GM23338 (cell line): ENCODE results near the gene BCAP29. TPM values are rescaled to one million over a fixed set of nuclear protein-coding genes. Genes with fewer than 3 reads are reported as not detected.

Source experiments
- ATAC-seq: fragments of 200-7000 bp; cut with Tn5 transposase; 3 replicates; pipeline ENCODE4 v1.9.1; 2020
- DNase-seq: peaks from one replicate; pipeline ENCODE4 v3.0.0-alpha.2; 2015; ENCODE audit warnings: low spot score
- H2AFZ ChIP-seq: fragments of 200-600 bp; sonication (generic); 2 replicates; pipeline ENCODE4 v1.8.0; 2016; ENCODE audit warnings: antibody characterized with exemption, mild to moderate bottlenecking, moderate library complexity
- H3F3A ChIP-seq: fragments of 200-600 bp; sonication (generic); replicated peaks from 2 replicates; pipeline ENCODE4 v1.8.0; 2017; ENCODE audit warnings: antibody characterized with exemption, mixed run types, low read depth
- H3K27ac ChIP-seq: fragments of 200-600 bp; sonication (generic); 2 replicates; pipeline ENCODE4 v1.6.1; 2016; ENCODE audit warnings: low read depth
- H3K27me3 ChIP-seq: fragments of 200-600 bp; sonication (generic); 2 replicates; pipeline ENCODE4 v1.8.0; 2016; ENCODE audit warnings: mild to moderate bottlenecking, mixed run types, moderate library complexity; ENCODE audit not compliant: insufficient read depth
- H3K36me3 ChIP-seq: fragments of 200-600 bp; sonication (generic); 2 replicates; pipeline ENCODE4 v1.8.0; 2016; ENCODE audit warnings: mild to moderate bottlenecking; ENCODE audit not compliant: insufficient read depth
- H3K4me1 ChIP-seq: fragments of 200-600 bp; sonication (generic); 2 replicates; pipeline ENCODE4 v1.8.0; 2016; ENCODE audit warnings: mild to moderate bottlenecking, moderate library complexity; ENCODE audit not compliant: insufficient read depth
- H3K4me2 ChIP-seq: fragments of 200-600 bp; sonication (generic); 2 replicates; pipeline ENCODE4 v1.7.1; 2017; ENCODE audit warnings: mixed run types
- H3K4me3 ChIP-seq: fragments of 200-600 bp; sonication (generic); 2 replicates; pipeline ENCODE4 v1.6.1; 2016; ENCODE audit warnings: mixed run types
- H3K79me2 ChIP-seq: fragments of 200-600 bp; sonication (generic); replicated peaks from 2 replicates; pipeline ENCODE4 v1.8.0; 2017; ENCODE audit warnings: mild to moderate bottlenecking; ENCODE audit not compliant: insufficient read depth
- H3K9me2 ChIP-seq: fragments of 200-600 bp; sonication (generic); 2 replicates; pipeline ENCODE4 v1.8.0; 2017; ENCODE audit not compliant: insufficient read depth
- H4K20me1 ChIP-seq: fragments of 200-600 bp; sonication (generic); replicated peaks from 2 replicates; pipeline ENCODE4 v1.8.0; 2017; ENCODE audit warnings: mild to moderate bottlenecking; ENCODE audit not compliant: insufficient read depth
- H3K27ac Mint-ChIP-seq: 2 replicates; pipeline ENCODE4 v1.8.0; 2020; ENCODE audit warnings: inconsistent platforms, mild to moderate bottlenecking, moderate library complexity, mixed read lengths
- H3K27me3 Mint-ChIP-seq: 3 replicates; pipeline ENCODE4 v1.8.0; 2022; ENCODE audit warnings: low read depth, mild to moderate bottlenecking, moderate library complexity, mixed read lengths, inconsistent platforms; ENCODE audit not compliant: insufficient read depth, poor library complexity
- H3K36me3 Mint-ChIP-seq: 3 replicates; pipeline ENCODE4 v1.8.0; 2021; ENCODE audit warnings: low read depth, mild to moderate bottlenecking, inconsistent platforms, moderate library complexity, mixed read lengths
- H3K4me1 Mint-ChIP-seq: 3 replicates; pipeline ENCODE4 v1.8.0; 2020; ENCODE audit warnings: mild to moderate bottlenecking, inconsistent platforms, mixed read lengths
- H3K4me3 Mint-ChIP-seq: 3 replicates; pipeline ENCODE4 v1.8.0; 2021; ENCODE audit warnings: moderate library complexity, mild to moderate bottlenecking, inconsistent platforms, mixed read lengths
- H3K9me3 Mint-ChIP-seq: 3 replicates; pipeline ENCODE4 v1.8.0; 2020; ENCODE audit warnings: moderate library complexity, mild to moderate bottlenecking, inconsistent platforms, mixed read lengths
- EZH2 ChIP-seq: fragments of 200-600 bp; sonication (generic); IDR thresholded peaks from one replicate; pipeline ENCODE4 v1.8.0; 2017; ENCODE audit warnings: antibody characterized with exemption, mild to moderate bottlenecking, low read depth; ENCODE audit not compliant: unreplicated experiment
- NANOG ChIP-seq: IDR thresholded peaks from 2 replicates; pipeline ENCODE4 v1.6.1; 2016; ENCODE audit warnings: antibody characterized with exemption, borderline replicate concordance
- REST ChIP-seq: IDR thresholded peaks from one replicate; pipeline ENCODE4 v1.6.1; 2018; ENCODE audit warnings: antibody characterized with exemption; ENCODE audit not compliant: unreplicated experiment
- ZNF114 ChIP-seq: fragments of 250-450 bp; sonication (Bioruptor Pico); IDR thresholded peaks from 2 replicates; pipeline ENCODE4 v1.5.0; 2020; ENCODE audit warnings: mild to moderate bottlenecking, moderate library complexity
- ZNF462 ChIP-seq: fragments of 250-450 bp; sonication (Bioruptor Pico); IDR thresholded peaks from 2 replicates; pipeline ENCODE4 v1.5.0; 2020; ENCODE audit warnings: mild to moderate bottlenecking, moderate library complexity
- polyA plus RNA-seq: library from polyadenylated mRNA; unstranded; fragments of >200 nt; fragmentation: Nextera tagmentation; extraction: Ambion mirVana; gene quantifications from 2 replicates; pipeline ENCODE4 v1.2.1, GENCODE V29; 2016
- total RNA-seq: library from RNA; depleted of rRNA; stranded (reverse); fragments of >200 nt; shearing (Covaris generic); gene quantifications from 2 replicates; pipeline ENCODE4 v1.2.3, GENCODE V29; 2014

The BCAP29 gene
- total and polyA plus RNA-seq, 2 experiments from 2014 or later: 18.4 to 24.0 TPM

- TF ChIP-seq ZNF462 (CRISPR knock-in tag): no peak
Observed at GRCh38 chr7:107600816-107601215, 20.8 kb downstream of the BCAP29 start (continued).

DNA sequence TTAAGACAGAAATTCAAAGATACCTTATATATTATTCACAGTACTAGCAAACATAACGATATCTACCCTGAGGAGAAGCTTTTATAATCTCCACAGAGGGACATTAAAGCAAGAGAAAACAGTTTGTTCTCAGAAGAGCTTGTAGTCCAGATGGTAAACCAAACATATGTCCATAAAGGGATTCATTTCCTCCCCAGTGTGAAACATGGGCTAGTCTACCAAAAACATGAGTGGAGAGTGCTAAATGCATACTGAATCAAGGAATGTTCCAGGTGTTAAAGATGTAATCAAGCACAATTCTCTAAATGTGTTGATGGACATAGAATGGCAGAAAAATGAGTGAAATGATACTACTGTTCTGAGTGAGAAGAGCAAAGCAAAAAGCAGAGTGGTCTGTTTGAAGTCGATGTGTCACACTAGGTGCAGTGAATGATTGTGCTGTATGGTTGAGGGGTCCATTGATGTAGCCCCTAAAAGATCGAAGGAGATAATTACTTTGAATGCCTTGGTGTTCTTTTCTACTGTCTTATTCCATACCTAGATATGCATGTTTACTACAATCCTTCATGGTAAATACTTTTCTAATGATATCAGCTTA lies 25.3 kb downstream of the BCAP29 start:
- no peak overlapping the region for H3K27ac Mint-ChIP-seq
- H3K36me3 Mint-ChIP-seq: no peaks in the 10 kb centered on the region
- peaks cover 1% of the 10 kb centered on the region for H3K27me3 Mint-ChIP-seq
- H3K27ac ChIP-seq: no peak overlapping the region
- H3K9me2 ChIP-seq: no peaks in the 10 kb centered on the region
- DNase-seq: no peak
- no peaks in the 10 kb centered on the region for H3K79me2 ChIP-seq
- no peak for ATAC-seq
- H3K4me3 ChIP-seq: no peak overlapping the region
- H3K36me3 ChIP-seq: no peaks in the 10 kb centered on the region
- H3K4me3 Mint-ChIP-seq: no peak overlapping the region
- H3K4me1 Mint-ChIP-seq: no peaks in the 10 kb centered on the region
- H3F3A ChIP-seq: no peaks in the 10 kb centered on the region
- no peaks in the 10 kb centered on the region for H3K4me1 ChIP-seq
- H3K9me3 Mint-ChIP-seq: no peaks in the 10 kb centered on the region
- H3K27me3 ChIP-seq: no peaks in the 10 kb centered on the region
- H3K4me2 ChIP-seq: no peak overlapping the region
- H4K20me1 ChIP-seq: no peaks in the 10 kb centered on the region
- no peak overlapping the region for H2AFZ ChIP-seq
- TF ChIP-seq REST: no peak
- no peak for TF ChIP-seq EZH2
- no peak for TF ChIP-seq NANOG
- TF ChIP-seq ZNF462 (CRISPR knock-in tag): no peak
- no peak for TF ChIP-seq ZNF114 (CRISPR knock-in tag)
